Measurements from ENCODE around the gene FSTL3.

Gene FSTL3

DNA sequence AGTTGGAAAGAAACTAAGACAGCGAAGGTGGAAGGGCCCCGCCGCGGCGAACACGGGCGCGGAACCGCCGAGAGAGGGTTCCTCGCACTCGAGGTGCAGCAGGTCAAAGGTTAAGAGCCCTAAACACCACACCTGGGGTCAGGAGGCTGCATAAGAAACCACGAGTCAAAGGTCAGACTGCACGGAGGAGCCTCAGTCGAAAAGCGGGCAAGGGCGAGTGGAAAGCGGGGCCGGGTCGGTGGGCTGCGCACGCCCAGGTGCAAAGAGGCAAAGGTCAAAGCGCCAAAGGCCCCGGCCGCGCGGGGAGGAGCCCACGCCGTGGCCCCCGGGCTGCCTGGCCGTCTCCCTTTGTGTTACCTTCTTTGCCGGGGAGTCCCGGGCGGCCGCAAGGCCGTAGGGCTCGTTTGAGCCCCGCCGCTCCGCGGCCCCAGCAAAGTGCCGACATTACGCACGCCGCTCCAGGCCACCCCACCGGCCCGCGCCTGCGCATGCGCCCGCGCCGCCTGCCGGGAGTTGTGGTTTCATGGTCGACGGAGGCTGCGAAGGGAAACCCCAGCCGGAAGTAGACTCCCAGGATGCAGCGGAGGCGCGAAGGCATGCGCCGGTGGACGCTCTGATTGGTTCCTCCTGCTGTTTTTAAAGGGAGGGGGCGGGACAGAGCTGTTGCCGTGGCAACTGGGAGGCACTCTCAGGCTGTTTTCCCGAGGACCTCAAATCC is 43.0 kb upstream of the FSTL3 start, which contains the start of gene POLRMT:
Gene POLRMT, minus strand, starts transcription at position 470 of the 718 bp plus-strand sequence. Its CDS starts 25 bp downstream, at position 445.
- DNase-seq (ENCODE audit: low read depth, low spot score) = peak; percentile 85
- TF ChIP-seq, protein P1, sequence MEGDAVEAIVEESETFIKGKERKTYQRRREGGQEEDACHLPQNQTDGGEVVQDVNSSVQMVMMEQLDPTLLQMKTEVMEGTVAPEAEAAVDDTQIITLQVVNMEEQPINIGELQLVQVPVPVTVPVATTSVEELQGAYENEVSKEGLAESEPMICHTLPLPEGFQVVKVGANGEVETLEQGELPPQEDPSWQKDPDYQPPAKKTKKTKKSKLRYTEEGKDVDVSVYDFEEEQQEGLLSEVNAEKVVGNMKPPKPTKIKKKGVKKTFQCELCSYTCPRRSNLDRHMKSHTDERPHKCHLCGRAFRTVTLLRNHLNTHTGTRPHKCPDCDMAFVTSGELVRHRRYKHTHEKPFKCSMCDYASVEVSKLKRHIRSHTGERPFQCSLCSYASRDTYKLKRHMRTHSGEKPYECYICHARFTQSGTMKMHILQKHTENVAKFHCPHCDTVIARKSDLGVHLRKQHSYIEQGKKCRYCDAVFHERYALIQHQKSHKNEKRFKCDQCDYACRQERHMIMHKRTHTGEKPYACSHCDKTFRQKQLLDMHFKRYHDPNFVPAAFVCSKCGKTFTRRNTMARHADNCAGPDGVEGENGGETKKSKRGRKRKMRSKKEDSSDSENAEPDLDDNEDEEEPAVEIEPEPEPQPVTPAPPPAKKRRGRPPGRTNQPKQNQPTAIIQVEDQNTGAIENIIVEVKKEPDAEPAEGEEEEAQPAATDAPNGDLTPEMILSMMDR (IDR thresholded peaks at IDR 0.05; ENCODE audit: insufficient read depth, low read length, missing control alignments) = no peak
- POLR2A ChIA-PET = interaction anchor here (1.0 to 1.5 kb wide), 2 partner anchors 9 to 44 kb away, joined by 3 read pairs; no protein-coding TSS in a partner anchor
- CTCF ChIA-PET = interaction anchor here (0.7 to 1.1 kb wide), 4 partner anchors 9 to 102 kb away, joined by 3 to 5 read pairs (median 3); partner anchors contain the start of gene CDC34
- peak within 1 kb of the TSS; percentile 89 for H3K4me3 ChIP-seq (ENCODE audit: low read depth, low read length)

GRCh38 chr19:633786-634639 is 42.2 kb upstream of the FSTL3 start:
- H3K4me3 ChIP-seq (ENCODE audit: low read depth, low read length) = peak overlapping the region; percentile 86
- TF ChIP-seq, protein P1 (IDR thresholded peaks at IDR 0.05; ENCODE audit: insufficient read depth, low read length, missing control alignments) = no peak
- no peak for DNase-seq (ENCODE audit: low read depth, low spot score)
- ChIA-PET POLR2A (interaction anchor here (0.7 to 1.5 kb wide), 3 partner anchors 10 to 162 kb away, joined by 3 read pairs; no protein-coding TSS in a partner anchor), CTCF (interaction anchor here (0.6 to 1.3 kb wide), 5 partner anchors 8 to 290 kb away, joined by 3 to 5 read pairs (median 3); no protein-coding TSS in a partner anchor)

- H3K4me3 ChIP-seq (ENCODE audit: low read depth, low read length) = no peak overlapping the region
- ChIA-PET POLR2A (interaction anchor here (1.5 kb wide), 1 partner anchor 11 kb away, joined by 3 read pairs; no protein-coding TSS in a partner anchor), CTCF (interaction anchor here (1.3 to 1.4 kb wide), 2 partner anchors 9 to 51 kb away, joined by 3 to 4 read pairs; no protein-coding TSS in a partner anchor)
- TF ChIP-seq, protein P1 (IDR thresholded peaks at IDR 0.05; ENCODE audit: insufficient read depth, low read length, missing control alignments) = no peak
- no peak for DNase-seq (ENCODE audit: low read depth, low spot score)
These were observed 41.1 kb upstream of the FSTL3 start for GRCh38 chr19:634975-635652.

DNA sequence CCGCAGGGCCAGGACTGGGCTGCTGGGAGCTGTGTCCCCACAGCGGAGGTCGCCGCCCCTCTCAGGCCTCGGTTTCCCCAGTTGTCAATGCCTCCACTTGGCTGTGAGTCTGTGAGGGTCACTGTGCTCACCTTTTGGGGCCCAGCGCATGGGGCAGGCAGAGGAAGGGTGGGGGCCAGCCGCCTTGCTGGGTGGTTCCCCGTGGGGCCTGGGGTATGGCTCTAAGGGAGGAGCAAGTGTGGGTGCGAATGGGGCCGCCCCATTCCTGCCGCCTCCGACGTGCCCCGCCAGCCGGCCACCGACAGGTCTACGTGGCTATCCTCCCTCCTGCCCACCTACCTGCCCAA is 37.3 kb upstream of the FSTL3 start:
- POLR2A ChIA-PET = no interaction called here
- TF ChIP-seq, protein P1 (IDR thresholded peaks at IDR 0.05; ENCODE audit: insufficient read depth, low read length, missing control alignments) = no peak
- peak overlapping the region; percentile 57 for H3K4me3 ChIP-seq (ENCODE audit: low read depth, low read length)
- CTCF ChIA-PET = no interaction called here
- no peak for DNase-seq (ENCODE audit: low read depth, low spot score)

DNA sequence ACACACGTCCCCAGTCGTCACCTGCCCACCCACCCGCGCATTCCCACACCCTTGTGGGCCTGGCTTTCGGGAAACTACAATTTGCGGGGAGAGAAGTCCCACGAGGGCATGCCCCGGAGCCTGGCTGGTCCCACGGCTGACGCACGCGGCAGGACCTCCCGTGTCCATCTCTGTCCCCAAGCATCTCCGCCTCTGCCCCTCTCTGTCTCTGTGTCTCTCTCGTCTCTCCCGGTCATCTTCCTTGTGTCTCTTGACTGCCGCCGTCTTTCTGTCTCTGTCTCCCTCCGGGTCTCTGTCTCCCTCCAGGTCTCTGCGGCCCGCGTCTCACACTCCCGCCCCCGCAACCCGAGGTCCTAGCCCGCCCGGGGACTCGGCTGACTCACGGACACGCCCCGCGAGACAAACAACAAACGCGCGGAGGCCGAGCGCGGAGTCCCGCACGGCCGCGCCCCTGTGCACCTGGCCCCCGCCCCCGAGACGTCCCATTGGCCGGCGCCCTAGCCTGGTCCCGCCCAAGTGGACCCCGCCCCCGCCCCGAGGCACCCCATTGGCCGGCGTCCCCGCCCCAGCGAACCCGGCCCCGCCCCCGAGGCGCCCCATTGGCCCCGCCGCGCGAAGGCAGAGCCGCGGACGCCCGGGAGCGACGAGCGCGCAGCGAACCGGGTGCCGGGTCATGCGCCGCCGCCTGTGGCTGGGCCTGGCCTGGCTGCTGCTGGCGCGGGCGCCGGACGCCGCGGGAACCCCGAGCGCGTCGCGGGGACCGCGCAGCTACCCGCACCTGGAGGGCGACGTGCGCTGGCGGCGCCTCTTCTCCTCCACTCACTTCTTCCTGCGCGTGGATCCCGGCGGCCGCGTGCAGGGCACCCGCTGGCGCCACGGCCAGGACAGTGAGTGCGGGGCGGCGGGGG is 36.7 kb upstream of the FSTL3 start, which contains the start of gene FGF22:
Gene FGF22, plus strand, starts transcription at position 627 of the 908 bp plus-strand sequence. Its CDS starts 47 bp downstream, at position 674.
- TF ChIP-seq, protein P1 (IDR thresholded peaks at IDR 0.05; ENCODE audit: insufficient read depth, low read length, missing control alignments) = no peak
- POLR2A ChIA-PET = no interaction called here
- CTCF ChIA-PET = interaction anchor here (1.0 kb wide), 1 partner anchor 11 kb away, joined by 3 read pairs; no protein-coding TSS in a partner anchor
- no peak for DNase-seq (ENCODE audit: low read depth, low spot score)
- peak within 1 kb of the TSS; percentile 57 for H3K4me3 ChIP-seq (ENCODE audit: low read depth, low read length)
